Hepatocyte (in vitro differentiated cells): ENCODE measurements around the gene OR4C45.

ENCODE experiments used
- EZH2phosphoT487 ChIP-seq: fragments of 200-600 bp; sonication (generic); IDR thresholded peaks from one replicate; pipeline ENCODE4 v1.6.1; 2018; ENCODE audit warnings: antibody characterized with exemption, mild to moderate bottlenecking, low read depth, moderate library complexity; ENCODE audit not compliant: unreplicated experiment, severe bottlenecking
- TF ChIP-seq, protein P1 (sequence below): fragments of 200-600 bp; sonication (generic); IDR thresholded peaks from 2 replicates; pipeline ENCODE4 v1.5.1; 2016; ENCODE audit warnings: antibody characterized with exemption, mild to moderate bottlenecking; ENCODE audit not compliant: poor library complexity

GRCh38 chr11:50077526-50077925, 44.9 kb downstream of the OR4C45 start:
- TF ChIP-seq, protein P1, sequence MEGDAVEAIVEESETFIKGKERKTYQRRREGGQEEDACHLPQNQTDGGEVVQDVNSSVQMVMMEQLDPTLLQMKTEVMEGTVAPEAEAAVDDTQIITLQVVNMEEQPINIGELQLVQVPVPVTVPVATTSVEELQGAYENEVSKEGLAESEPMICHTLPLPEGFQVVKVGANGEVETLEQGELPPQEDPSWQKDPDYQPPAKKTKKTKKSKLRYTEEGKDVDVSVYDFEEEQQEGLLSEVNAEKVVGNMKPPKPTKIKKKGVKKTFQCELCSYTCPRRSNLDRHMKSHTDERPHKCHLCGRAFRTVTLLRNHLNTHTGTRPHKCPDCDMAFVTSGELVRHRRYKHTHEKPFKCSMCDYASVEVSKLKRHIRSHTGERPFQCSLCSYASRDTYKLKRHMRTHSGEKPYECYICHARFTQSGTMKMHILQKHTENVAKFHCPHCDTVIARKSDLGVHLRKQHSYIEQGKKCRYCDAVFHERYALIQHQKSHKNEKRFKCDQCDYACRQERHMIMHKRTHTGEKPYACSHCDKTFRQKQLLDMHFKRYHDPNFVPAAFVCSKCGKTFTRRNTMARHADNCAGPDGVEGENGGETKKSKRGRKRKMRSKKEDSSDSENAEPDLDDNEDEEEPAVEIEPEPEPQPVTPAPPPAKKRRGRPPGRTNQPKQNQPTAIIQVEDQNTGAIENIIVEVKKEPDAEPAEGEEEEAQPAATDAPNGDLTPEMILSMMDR = no peak
- no peak for TF ChIP-seq EZH2phosphoT487
